Endothelial cell of umbilical vein (primary cell): ENCODE data around the gene ZNF548. TPM values are rescaled to one million over a fixed set of nuclear protein-coding genes. Genes with fewer than 3 reads are reported as not detected.

ENCODE experiments used
- BruUV-seq: library from RNA; stranded (reverse); fragments of 400-500 nt; replicated peaks from 2 replicates; lab custom pipeline; 2021; lab: Mats Ljungman, UMichigan
- CTCF ChIA-PET: fragments of 300-600, 350-600 bp; sonication (Branson Sonifier 250); formaldehyde crosslinking; loops from one replicate; lab custom pipeline; 2021; ENCODE audit warnings: antibody characterized with exemption, inconsistent platforms; lab: Charles Lee
- POLR2A ChIA-PET: fragments of 300-600, 350-600 bp; sonication (Branson Sonifier 250); formaldehyde crosslinking; loops from one replicate; lab custom pipeline; 2021; ENCODE audit warnings: antibody characterized with exemption, inconsistent platforms; lab: Charles Lee
- DNase-seq: peaks from one replicate; pipeline ENCODE4 v3.0.0-alpha.2; 2011; ENCODE audit warnings: low read depth, low spot score
- FAIRE-seq: peaks from 2 replicates; lab custom pipeline; 2011; peaks lifted over from hg19 to GRCh38; lab: Jason Lieb, UNC
- H2AFZ ChIP-seq: 2 replicates; pipeline ENCODE4 v1.6.0; 2012; ENCODE audit warnings: low read depth, low read length, control low read depth, inconsistent platforms
- H3K27ac ChIP-seq: 2 replicates; pipeline ENCODE4 v1.5.1; 2011; ENCODE audit warnings: low read depth, mild to moderate bottlenecking, control low read depth, low read length, moderate library complexity; ENCODE audit not compliant: insufficient read depth
- H3K27me3 ChIP-seq, 2 experiments: 2 replicates each; pipeline versions ENCODE4 v1.6.0 to v1.6.1; 2011; ENCODE audit warnings: low read length in 2 of 2, mixed read lengths in 1 of 2; ENCODE audit not compliant: control insufficient read depth in 2 of 2, insufficient read depth in 2 of 2
- H3K36me3 ChIP-seq, 2 experiments: 2 replicates in 1 of 2; 3 replicates in 1 of 2; pipeline ENCODE4 v1.5.1; 2011; ENCODE audit warnings: low read length in 2 of 2, mild to moderate bottlenecking in 1 of 2, moderate library complexity in 1 of 2; ENCODE audit not compliant: control insufficient read depth in 2 of 2, insufficient read depth in 2 of 2; ENCODE audit errors: extremely low read depth in 1 of 2
- H3K4me1 ChIP-seq: 3 replicates; pipeline ENCODE4 v1.5.1; 2011; ENCODE audit warnings: mild to moderate bottlenecking, low read length; ENCODE audit not compliant: control insufficient read depth, insufficient read depth; ENCODE audit errors: extremely low read depth
- H3K4me2 ChIP-seq: 2 replicates; pipeline ENCODE4 v1.6.1; 2011; ENCODE audit warnings: low read length, control low read depth, mixed read lengths; ENCODE audit not compliant: insufficient read depth
- H3K4me3 ChIP-seq, 3 experiments: fragments of 200-600 bp in 1 of 3; sonication (generic), shearing (Covaris generic) in 1 of 3; replicated peaks in 1 of 3; 2 replicates each; pipeline ENCODE4 v1.5.1; 2011 to 2016; ENCODE audit warnings: control low read depth in 3 of 3, low read length in 3 of 3, mild to moderate bottlenecking in 2 of 3, inconsistent platforms in 1 of 3, low read depth in 1 of 3, moderate library complexity in 1 of 3; ENCODE audit not compliant: insufficient read depth in 1 of 3
- H3K79me2 ChIP-seq: 2 replicates; pipeline ENCODE4 v1.6.0; 2012; ENCODE audit warnings: low read length, inconsistent platforms; ENCODE audit not compliant: control insufficient read depth, insufficient read depth
- H3K9ac ChIP-seq: replicated peaks from 2 replicates; pipeline ENCODE3; 2011; ENCODE audit warnings: low read length, control low read depth; ENCODE audit not compliant: insufficient read depth; ENCODE audit errors: extremely low read depth
- H3K9me1 ChIP-seq: replicated peaks from 3 replicates; pipeline ENCODE4 v1.6.0; 2011; ENCODE audit warnings: mild to moderate bottlenecking, low read length; ENCODE audit not compliant: control insufficient read depth, insufficient read depth; ENCODE audit errors: extremely low read depth
- H3K9me3 ChIP-seq: replicated peaks from 2 replicates; pipeline ENCODE4 v1.5.1; 2012; ENCODE audit warnings: low read length, inconsistent platforms; ENCODE audit not compliant: control insufficient read depth, insufficient read depth
- H4K20me1 ChIP-seq: replicated peaks from 2 replicates; pipeline ENCODE3; 2011; ENCODE audit warnings: mild to moderate bottlenecking, low read length; ENCODE audit not compliant: control insufficient read depth, insufficient read depth; ENCODE audit errors: extremely low read depth
- EZH2 ChIP-seq: IDR thresholded peaks from 2 replicates; pipeline ENCODE4 v1.6.1; 2012; ENCODE audit warnings: borderline replicate concordance, low read depth, mild to moderate bottlenecking, moderate library complexity, low read length, inconsistent platforms; ENCODE audit not compliant: severe bottlenecking
- FOS ChIP-seq: IDR thresholded peaks from 2 replicates; pipeline ENCODE4 v1.6.1; 2011; ENCODE audit warnings: mild to moderate bottlenecking, low read length, moderate library complexity, borderline replicate concordance; ENCODE audit not compliant: insufficient read depth
- GATA2 ChIP-seq: IDR thresholded peaks from 2 replicates; pipeline ENCODE4 v1.7.0; 2011; ENCODE audit warnings: low read depth, mild to moderate bottlenecking, moderate library complexity, mixed read lengths, low read length; ENCODE audit not compliant: insufficient read length, insufficient read depth
- JUN ChIP-seq: IDR thresholded peaks from 2 replicates; pipeline ENCODE4 v1.6.1; 2011; ENCODE audit warnings: borderline replicate concordance, low read depth; ENCODE audit not compliant: insufficient read length, insufficient read depth
- MAX ChIP-seq: IDR thresholded peaks from 2 replicates; pipeline ENCODE4 v1.6.1; 2011; ENCODE audit not compliant: insufficient read depth, insufficient read length
- MYC ChIP-seq: IDR thresholded peaks from one replicate; pipeline ENCODE4 v1.6.1; 2011; ENCODE audit warnings: mild to moderate bottlenecking, low read depth, low read length
- POLR2A ChIP-seq: IDR thresholded peaks from 2 replicates; pipeline ENCODE4 v1.6.1; 2012; ENCODE audit warnings: low read depth, mild to moderate bottlenecking, control low read depth, low read length
- POLR2AphosphoS5 ChIP-seq: IDR thresholded peaks from 2 replicates; pipeline ENCODE4 v1.6.1; 2012; ENCODE audit warnings: low read depth, mild to moderate bottlenecking, control low read depth, low read length, moderate library complexity; ENCODE audit not compliant: insufficient read depth
- dilution Hi-C: fragments of 300-500 bp; cut with MboI; formaldehyde crosslinking; loops from one replicate; pipeline ENCODE4 v1.15.0; 2019; ENCODE audit warnings: low sequenced_read_pairs; ENCODE audit not compliant: extremely low pct_ligation_motif_present
- intact Hi-C: fragments of 100-400 bp; cut with micrococcal nuclease; formaldehyde crosslinking; loops from one replicate; pipeline ENCODE4 v1.10.0; 2022
- polyA plus RNA-seq, 4 experiments: library from polyadenylated mRNA; depleted of rRNA in 3 of 4; stranded (reverse) in 3 of 4; unstranded in 1 of 4; fragments of >200 nt; gene quantifications; 2 replicates each; pipeline versions ENCODE4 v1.2.1 to v1.2.3, GENCODE V29; 2011 to 2012; ENCODE audit warnings: missing spikeins in 1 of 4
- total RNA-seq: library from RNA; stranded (reverse); gene quantifications from 2 replicates; pipeline ENCODE4 v1.2.3, GENCODE V29; 2021
- TF ChIP-seq, protein P1 (sequence below), 2 donors: IDR thresholded peaks; 1 replicate in 1 of 2; 2 replicates in 1 of 2; pipeline ENCODE4 v1.5.1; 2011; ENCODE audit warnings: low read length in 2 of 2, mild to moderate bottlenecking in 2 of 2, moderate library complexity in 2 of 2, control low read depth in 1 of 2, inconsistent platforms in 1 of 2, low read depth in 1 of 2; ENCODE audit not compliant: insufficient read depth in 1 of 2; ENCODE audit errors: extremely low read depth in 1 of 2

Gene ZNF548
- total and polyA plus RNA-seq, 2 donors (not counting 3 experiments of a cell fraction or from before 2014, with no cell fraction given) = 7.7 to 8.8 TPM

DNA sequence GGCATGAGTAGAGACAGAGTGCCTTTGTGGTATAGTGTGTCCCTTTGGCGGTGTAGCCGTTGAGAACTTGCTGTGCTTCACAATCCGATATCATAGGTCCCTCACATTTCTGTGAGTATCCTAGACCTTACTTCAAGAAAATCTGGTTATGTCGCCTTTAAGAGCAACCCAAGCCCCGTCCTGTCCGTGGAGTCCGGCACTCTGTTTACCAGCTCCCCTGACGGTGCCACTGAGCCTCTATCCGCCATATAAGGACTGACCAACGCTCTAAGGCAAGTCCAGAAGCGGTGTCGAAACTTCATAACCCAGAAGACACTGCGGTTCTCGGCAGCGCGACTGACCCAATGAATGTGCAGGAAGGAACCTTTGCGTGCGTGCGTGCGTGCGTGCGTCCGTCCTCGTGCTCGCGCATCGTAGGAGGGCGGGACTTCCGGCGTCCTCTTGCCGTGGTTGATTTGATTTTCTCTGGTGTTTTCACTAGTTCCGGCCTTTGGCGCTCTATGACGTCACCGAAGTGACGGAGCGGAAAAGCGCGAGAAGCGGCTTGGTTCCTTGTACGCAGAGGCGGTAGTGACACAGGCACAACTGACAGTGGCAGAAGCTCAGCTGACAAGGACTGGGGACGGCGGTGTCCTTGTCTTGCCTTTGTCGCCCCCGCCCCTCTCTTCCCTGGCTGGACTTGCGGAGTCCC, 26.5 kb upstream of the ZNF548 start, which contains the start of the genes TRAPPC2B and ZNF547:
TSS of gene TRAPPC2B (plus strand) at position 555 of the 691 bp plus-strand sequence. CDS start 1,283 bp downstream, outside the sequence.
TSS of gene ZNF547 (plus strand) at position 555 of the 691 bp plus-strand sequence. CDS start 5,005 bp downstream, outside the sequence.
- H3K27me3 ChIP-seq = no peaks in the 10 kb centered on the region
- FAIRE-seq (peak; percentile 98), DNase-seq (peak; percentile 100)
- no peaks in the 10 kb centered on the region for H3K9me1 ChIP-seq
- no TSS peak for BruUV-seq
- H3K27ac ChIP-seq = peak within 1 kb of the TSS; percentile 27
- peaks cover 3% of the 10 kb centered on the region for H3K79me2 ChIP-seq
- peak within 1 kb of the TSS; percentile 75 for H3K4me2 ChIP-seq
- CTCF ChIA-PET = interaction anchor here (0.5 kb wide), 1 partner anchor 26 kb away, joined by 3 read pairs; the partner anchor contains the start of gene ZNF548
- dilution Hi-C loops = no loop called here
- H4K20me1 ChIP-seq = no peaks in the 10 kb centered on the region
- intact Hi-C loops = loop anchor here (1.0 kb wide), 5 partner anchors 12 to 83 kb away; partner anchors contain the start of genes ZNF17, ZNF304, ZNF460 and ZNF543
- no peaks in the 10 kb centered on the region for H3K9me3 ChIP-seq
- H2AFZ ChIP-seq = peak within 1 kb of the TSS; percentile 62
- H3K36me3 ChIP-seq = no peaks in the 10 kb centered on the region
- POLR2A ChIA-PET = interaction anchor here (1.4 kb wide), 1 partner anchor 12 kb away, joined by 3 read pairs; no protein-coding TSS in a partner anchor
- TF ChIP-seq, protein P1, sequence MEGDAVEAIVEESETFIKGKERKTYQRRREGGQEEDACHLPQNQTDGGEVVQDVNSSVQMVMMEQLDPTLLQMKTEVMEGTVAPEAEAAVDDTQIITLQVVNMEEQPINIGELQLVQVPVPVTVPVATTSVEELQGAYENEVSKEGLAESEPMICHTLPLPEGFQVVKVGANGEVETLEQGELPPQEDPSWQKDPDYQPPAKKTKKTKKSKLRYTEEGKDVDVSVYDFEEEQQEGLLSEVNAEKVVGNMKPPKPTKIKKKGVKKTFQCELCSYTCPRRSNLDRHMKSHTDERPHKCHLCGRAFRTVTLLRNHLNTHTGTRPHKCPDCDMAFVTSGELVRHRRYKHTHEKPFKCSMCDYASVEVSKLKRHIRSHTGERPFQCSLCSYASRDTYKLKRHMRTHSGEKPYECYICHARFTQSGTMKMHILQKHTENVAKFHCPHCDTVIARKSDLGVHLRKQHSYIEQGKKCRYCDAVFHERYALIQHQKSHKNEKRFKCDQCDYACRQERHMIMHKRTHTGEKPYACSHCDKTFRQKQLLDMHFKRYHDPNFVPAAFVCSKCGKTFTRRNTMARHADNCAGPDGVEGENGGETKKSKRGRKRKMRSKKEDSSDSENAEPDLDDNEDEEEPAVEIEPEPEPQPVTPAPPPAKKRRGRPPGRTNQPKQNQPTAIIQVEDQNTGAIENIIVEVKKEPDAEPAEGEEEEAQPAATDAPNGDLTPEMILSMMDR (IDR thresholded peaks at IDR 0.05; ENCODE audit: extremely low read depth in 1 of 2, insufficient read depth in 1 of 2, low read depth in 1 of 2, low read length in 2 of 2) = no peak
- no peak for TF ChIP-seq FOS
- peak; percentile 70 for TF ChIP-seq POLR2A
- no peak for TF ChIP-seq EZH2
- TF ChIP-seq MAX = peak; percentile 80
- peak; percentile 95 for TF ChIP-seq JUN
- TF ChIP-seq POLR2AphosphoS5 = peak; percentile 74
- TF ChIP-seq GATA2 = no peak
- no peak for TF ChIP-seq MYC
- H3K4me1 ChIP-seq = peaks cover 8% of the 10 kb centered on the region
- peak within 1 kb of the TSS; percentile 37 for H3K9ac ChIP-seq
- H3K4me3 ChIP-seq = peak within 1 kb of the TSS; percentile 47 to 92 (median 74)
